Hepatocyte (in vitro differentiated cells): ENCODE results near the gene RAB4B. TPM values are rescaled to one million over a fixed set of nuclear protein-coding genes. Genes with fewer than 3 reads are reported as not detected.

Experiments
- DNase-seq: peaks from one replicate; pipeline ENCODE4 v3.0.0-alpha.2; 2016; ENCODE audit warnings: low spot score
- H2AFZ ChIP-seq: fragments of 200-600 bp; sonication (generic); 2 replicates; pipeline ENCODE4 v1.6.0; 2016; ENCODE audit warnings: antibody characterized with exemption, mild to moderate bottlenecking
- H3K27ac ChIP-seq: fragments of 200-600 bp; sonication (generic); 2 replicates; pipeline ENCODE4 v1.5.1; 2016; ENCODE audit warnings: mild to moderate bottlenecking
- H3K27me3 ChIP-seq: fragments of 200-600 bp; sonication (generic); 2 replicates; pipeline ENCODE4 v1.6.1; 2016
- H3K36me3 ChIP-seq: fragments of 200-600 bp; sonication (generic); replicated peaks from 2 replicates; pipeline ENCODE4 v1.5.1; 2016; ENCODE audit warnings: low read depth; ENCODE audit not compliant: insufficient read depth
- H3K4me1 ChIP-seq: fragments of 200-600 bp; sonication (generic); 2 replicates; pipeline ENCODE4 v1.5.1; 2016; ENCODE audit warnings: mild to moderate bottlenecking, moderate library complexity; ENCODE audit not compliant: insufficient read depth
- H3K4me2 ChIP-seq: fragments of 200-600 bp; sonication (generic); 2 replicates; pipeline ENCODE4 v1.6.0; 2016
- H3K4me3 ChIP-seq: fragments of 200-600 bp; sonication (generic); 2 replicates; pipeline ENCODE4 v1.5.1; 2016; ENCODE audit warnings: mild to moderate bottlenecking
- H3K79me2 ChIP-seq: fragments of 200-600 bp; sonication (generic); 2 replicates; pipeline ENCODE4 v1.6.0; 2017; ENCODE audit warnings: mild to moderate bottlenecking
- H3K9me2 ChIP-seq: fragments of 200-600 bp; sonication (generic); replicated peaks from 2 replicates; pipeline ENCODE4 v1.6.0; 2017; ENCODE audit warnings: mild to moderate bottlenecking; ENCODE audit not compliant: insufficient read depth
- H3K9me3 ChIP-seq: fragments of 200-600 bp; sonication (generic); 2 replicates; pipeline ENCODE4 v1.5.1; 2016; ENCODE audit warnings: low read depth, mild to moderate bottlenecking
- H4K20me1 ChIP-seq: fragments of 200-600 bp; sonication (generic); 2 replicates; pipeline ENCODE4 v1.6.0; 2016; ENCODE audit warnings: mild to moderate bottlenecking; ENCODE audit not compliant: insufficient read depth, poor library complexity, severe bottlenecking
- CTCF ChIP-seq: fragments of 200-600 bp; sonication (generic); IDR thresholded peaks from 2 replicates; pipeline ENCODE4 v1.5.1; 2016; ENCODE audit warnings: antibody characterized with exemption, mild to moderate bottlenecking; ENCODE audit not compliant: poor library complexity
- EZH2 ChIP-seq: fragments of 200-600 bp; sonication (generic); IDR thresholded peaks from 2 replicates; pipeline ENCODE4 v1.6.1; 2016; ENCODE audit warnings: antibody characterized with exemption, mild to moderate bottlenecking, borderline replicate concordance
- EZH2phosphoT487 ChIP-seq: fragments of 200-600 bp; sonication (generic); IDR thresholded peaks from one replicate; pipeline ENCODE4 v1.6.1; 2018; ENCODE audit warnings: antibody characterized with exemption, mild to moderate bottlenecking, low read depth, moderate library complexity; ENCODE audit not compliant: unreplicated experiment, severe bottlenecking
- WGBS: methylation state at CpG from one replicate; pipeline ENCODE4 v1.1.6; 2016; ENCODE audit warnings: low lambda C conversion rate; ENCODE audit errors: missing lambda C conversion rate; 5-methylcytosine and 5-hydroxymethylcytosine counted together
- polyA plus RNA-seq: library from polyadenylated mRNA; unstranded; fragments of >200 nt; fragmentation: Nextera tagmentation; extraction: Ambion mirVana; gene quantifications from 2 replicates; pipeline ENCODE4 v1.2.1, GENCODE V29; 2016
- total RNA-seq: library from RNA; depleted of rRNA; stranded (reverse); fragments of >200 nt; gene quantifications from 2 replicates; pipeline ENCODE4 v1.2.3, GENCODE V29; 2014

RAB4B gene
- total and polyA plus RNA-seq, 2 experiments from 2014 or later: 20.2 to 49.3 TPM

- Histone ChIP-seq H3K4me3 (no peak overlapping the region), H2AFZ (no peak overlapping the region), H3K9me2 (no peaks in the 10 kb centered on the region), H3K9me3 (no peaks in the 10 kb centered on the region), H3K79me2 (peaks cover 7% of the 10 kb centered on the region), H3K27me3 (no peaks in the 10 kb centered on the region), H3K27ac (peak overlapping the region; percentile 79), H3K36me3 (no peaks in the 10 kb centered on the region), H3K4me2 (peak overlapping the region; percentile 56), H3K4me1 (peaks cover 18% of the 10 kb centered on the region), H4K20me1 (no peaks in the 10 kb centered on the region)
- TF ChIP-seq CTCF: peak; percentile 13
- TF ChIP-seq EZH2: no peak
- TF ChIP-seq EZH2phosphoT487: no peak
- DNase-seq: peak; percentile 49
- WGBS: 59% methylated on average over 17 of the region's 17 CpGs
These were observed 33.3 kb upstream of the RAB4B start for GRCh38 chr19:40744554-40745401.

- H3K9me3 ChIP-seq: no peaks in the 10 kb centered on the region
- H3K36me3 ChIP-seq: no peaks in the 10 kb centered on the region
- no peaks in the 10 kb centered on the region for H3K27me3 ChIP-seq
- H3K4me3 ChIP-seq: no peak overlapping the region
- H3K9me2 ChIP-seq: no peaks in the 10 kb centered on the region
- H2AFZ ChIP-seq: no peak overlapping the region
- no peaks in the 10 kb centered on the region for H4K20me1 ChIP-seq
- peak overlapping the region; percentile 79 for H3K27ac ChIP-seq
- H3K4me2 ChIP-seq: peak overlapping the region; percentile 56
- TF ChIP-seq EZH2phosphoT487 (no peak), CTCF (no peak), EZH2 (no peak)
- WGBS: 73% methylated on average over 7 of the region's 7 CpGs
- H3K79me2 ChIP-seq: peaks cover 10% of the 10 kb centered on the region
- H3K4me1 ChIP-seq: peaks cover 20% of the 10 kb centered on the region
- no peak for DNase-seq
These were observed 32.7 kb upstream of the RAB4B start for GRCh38 chr19:40745402-40745780.

- DNase-seq: no peak
- Histone ChIP-seq H3K36me3 (no peaks in the 10 kb centered on the region), H3K27me3 (no peaks in the 10 kb centered on the region), H3K79me2 (peaks cover 19% of the 10 kb centered on the region), H3K4me3 (no peak overlapping the region), H3K4me1 (peaks cover 24% of the 10 kb centered on the region), H3K9me3 (no peaks in the 10 kb centered on the region), H3K4me2 (no peak overlapping the region), H2AFZ (no peak overlapping the region), H3K9me2 (no peaks in the 10 kb centered on the region), H3K27ac (no peak overlapping the region), H4K20me1 (no peaks in the 10 kb centered on the region)
- 98% methylated on average over 7 of the region's 7 CpGs for WGBS
- TF ChIP-seq CTCF (no peak), EZH2 (no peak), EZH2phosphoT487 (no peak)
These were observed 30.5 kb upstream of the RAB4B start for GRCh38 chr19:40747536-40747935.
